RWPE1 (cell line): Measurements from ENCODE around the gene FBXO33.

Source experiments
- CTCF ChIA-PET: fragments of 350-600 bp; sonication (Branson Sonifier 250); formaldehyde crosslinking; extraction: SDS; loops from one replicate; lab custom pipeline; 2021; lab: Yijun Ruan, JAX
- POLR2A ChIA-PET: fragments of 400-600 bp; formaldehyde crosslinking; extraction: SDS; loops from one replicate; lab custom pipeline; 2020; ENCODE audit warnings: antibody characterized with exemption; ENCODE audit not compliant: low non-redundant PET; lab: Yijun Ruan, JAX
- DNase-seq: peaks from one replicate; pipeline ENCODE4 v3.0.0; 2012; ENCODE audit warnings: low spot score
- H3K27ac ChIP-seq: fragments of 450-650 bp; 2 replicates; pipeline ENCODE4 v1.5.1; 2017
- TF ChIP-seq, protein P1 (sequence below): fragments of 450-650 bp; conservative IDR thresholded peaks from 2 replicates; pipeline ENCODE4 v1.5.1; 2017; ENCODE audit warnings: low read depth, mild to moderate bottlenecking

The FBXO33 gene

DNA sequence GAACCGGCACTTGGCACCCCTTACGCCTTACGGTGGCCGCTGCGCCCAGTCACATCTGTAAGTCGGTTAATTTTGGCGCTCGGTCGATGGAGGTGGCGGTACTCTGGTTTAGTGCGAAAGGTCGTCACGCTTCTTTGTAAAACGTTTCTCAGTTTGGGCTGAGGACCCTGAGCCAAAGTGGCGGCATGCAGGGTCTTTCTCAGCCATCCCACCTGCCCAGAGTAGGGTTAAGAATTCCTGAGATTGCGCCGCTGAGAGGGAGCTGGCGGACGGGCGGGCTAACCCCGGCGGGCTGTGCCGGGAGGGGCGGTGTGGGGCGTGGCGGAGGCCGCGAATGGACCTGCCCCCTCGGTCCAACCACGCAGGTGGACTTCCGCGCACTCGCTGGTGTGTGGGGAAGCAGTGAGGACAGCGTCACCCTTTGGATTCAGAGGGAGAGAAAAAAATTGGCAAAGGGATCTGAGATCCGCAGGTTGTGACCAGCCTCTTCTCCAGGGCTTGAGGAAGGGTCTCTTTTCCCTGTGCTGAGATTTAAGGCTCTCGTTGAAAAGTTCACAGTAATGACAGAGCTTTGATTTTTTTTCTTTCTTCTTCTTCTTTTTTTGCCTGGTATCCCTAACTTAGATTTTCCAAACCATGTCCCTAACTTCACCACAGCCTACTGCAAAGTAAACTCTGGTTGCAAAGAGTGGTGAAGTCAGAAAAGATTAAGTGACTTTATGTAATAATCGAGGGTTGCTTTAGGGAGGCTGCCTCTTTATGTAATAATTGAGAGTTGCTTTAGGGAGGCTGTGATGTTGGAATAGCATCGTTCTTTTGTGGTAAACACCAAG lies 602 bp upstream of the FBXO33 start:
- ChIA-PET CTCF (interaction anchor here (0.6 to 1.2 kb wide), 3 partner anchors 56 to 347 kb away, joined by 3 to 7 read pairs (median 4); no protein-coding TSS in a partner anchor), POLR2A (interaction anchor here (0.7 to 1.5 kb wide), 4 partner anchors 9 to 1228 kb away, joined by 3 to 11 read pairs (median 4); partner anchors contain the start of gene TRAPPC6B)
- peak overlapping the region; percentile 96 for H3K27ac ChIP-seq
- peak; percentile 84 for DNase-seq
- TF ChIP-seq, protein P1, sequence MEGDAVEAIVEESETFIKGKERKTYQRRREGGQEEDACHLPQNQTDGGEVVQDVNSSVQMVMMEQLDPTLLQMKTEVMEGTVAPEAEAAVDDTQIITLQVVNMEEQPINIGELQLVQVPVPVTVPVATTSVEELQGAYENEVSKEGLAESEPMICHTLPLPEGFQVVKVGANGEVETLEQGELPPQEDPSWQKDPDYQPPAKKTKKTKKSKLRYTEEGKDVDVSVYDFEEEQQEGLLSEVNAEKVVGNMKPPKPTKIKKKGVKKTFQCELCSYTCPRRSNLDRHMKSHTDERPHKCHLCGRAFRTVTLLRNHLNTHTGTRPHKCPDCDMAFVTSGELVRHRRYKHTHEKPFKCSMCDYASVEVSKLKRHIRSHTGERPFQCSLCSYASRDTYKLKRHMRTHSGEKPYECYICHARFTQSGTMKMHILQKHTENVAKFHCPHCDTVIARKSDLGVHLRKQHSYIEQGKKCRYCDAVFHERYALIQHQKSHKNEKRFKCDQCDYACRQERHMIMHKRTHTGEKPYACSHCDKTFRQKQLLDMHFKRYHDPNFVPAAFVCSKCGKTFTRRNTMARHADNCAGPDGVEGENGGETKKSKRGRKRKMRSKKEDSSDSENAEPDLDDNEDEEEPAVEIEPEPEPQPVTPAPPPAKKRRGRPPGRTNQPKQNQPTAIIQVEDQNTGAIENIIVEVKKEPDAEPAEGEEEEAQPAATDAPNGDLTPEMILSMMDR = peak; percentile 59

DNA sequence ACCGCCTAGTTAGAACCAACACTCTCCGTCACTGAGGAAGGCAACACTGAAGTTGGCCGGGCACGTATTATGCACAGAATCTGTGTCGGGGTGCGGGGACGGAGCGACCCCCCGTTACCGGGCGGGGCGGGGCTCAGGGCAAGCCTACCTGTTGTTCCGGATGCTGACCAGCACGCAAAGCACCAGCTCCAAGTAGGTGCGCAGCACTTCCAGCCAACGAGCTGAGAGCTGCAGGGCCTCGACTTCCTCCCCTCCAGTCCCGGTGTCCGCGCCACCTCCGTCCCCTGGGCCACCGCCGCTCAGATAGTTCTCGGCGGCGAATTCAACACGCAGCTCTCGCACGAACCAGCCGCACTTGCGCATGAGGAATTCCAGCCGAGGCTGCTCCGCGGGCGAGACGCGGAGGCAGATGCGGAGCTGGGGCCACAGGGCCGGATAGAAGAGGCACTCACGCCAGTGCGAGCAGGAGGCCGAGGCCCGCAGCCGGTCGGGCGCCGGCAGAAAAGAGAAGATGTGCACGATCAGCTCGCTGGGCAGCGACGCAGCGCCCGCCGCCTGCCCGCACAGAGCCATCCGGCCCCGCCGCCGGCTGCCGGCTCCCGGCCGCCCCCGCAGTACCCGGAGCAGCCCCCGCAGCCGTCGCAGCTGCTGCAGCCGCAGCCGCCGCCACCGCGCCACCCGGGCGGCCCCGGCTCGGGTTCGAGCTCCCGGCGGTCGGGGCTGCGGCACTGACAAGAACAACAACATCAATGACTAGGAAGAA lies 636 bp downstream of the FBXO33 start:
- ChIA-PET CTCF (interaction anchor here (0.6 to 0.7 kb wide), 2 partner anchors 9 to 200 kb away, joined by 3 read pairs; no protein-coding TSS in a partner anchor), POLR2A (interaction anchor here (0.9 kb wide), 1 partner anchor 328 kb away, joined by 4 read pairs; the partner anchor contains the start of gene SEC23A)
- TF ChIP-seq, protein P1 = no peak
- DNase-seq = peak; percentile 27
- H3K27ac ChIP-seq = peak overlapping the region; percentile 96

DNA sequence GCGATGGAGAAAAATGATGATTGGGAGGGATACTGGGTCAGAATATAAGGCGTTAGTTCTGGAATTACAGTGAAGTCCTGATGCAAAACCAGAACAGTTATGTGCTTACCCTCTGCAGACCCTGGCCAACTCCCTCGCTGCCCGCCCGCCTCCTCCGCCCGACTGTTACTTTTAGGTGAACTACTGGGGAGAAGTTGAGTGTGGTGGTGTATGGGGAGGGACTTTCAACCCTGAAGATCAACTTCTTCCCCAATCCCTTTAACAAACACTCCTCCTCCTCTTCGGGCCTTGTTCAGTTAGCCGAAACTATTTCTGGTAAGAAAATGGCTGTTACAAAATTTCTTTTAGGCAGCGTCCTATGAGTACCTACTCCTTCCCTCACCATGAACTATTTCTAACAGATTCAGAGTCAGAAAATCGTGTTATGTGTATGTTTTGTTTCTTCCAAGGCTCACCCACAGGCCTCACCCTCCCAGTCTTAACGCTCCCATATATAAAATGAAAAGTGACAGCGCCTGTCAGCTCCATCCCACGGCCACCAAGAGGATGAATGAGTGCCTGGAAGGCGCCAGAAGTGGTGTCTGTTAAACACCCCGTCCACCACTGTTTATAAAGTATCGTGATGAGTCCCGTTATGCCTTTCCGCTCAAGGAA lies 1.3 kb downstream of the FBXO33 start:
- TF ChIP-seq, protein P1 = no peak
- peak; percentile 5 for DNase-seq
- POLR2A ChIA-PET = interaction anchor here (0.6 kb wide), 1 partner anchor 252 kb away, joined by 9 read pairs; no protein-coding TSS in a partner anchor
- CTCF ChIA-PET = no interaction called here
- peak overlapping the region; percentile 96 for H3K27ac ChIP-seq

DNA sequence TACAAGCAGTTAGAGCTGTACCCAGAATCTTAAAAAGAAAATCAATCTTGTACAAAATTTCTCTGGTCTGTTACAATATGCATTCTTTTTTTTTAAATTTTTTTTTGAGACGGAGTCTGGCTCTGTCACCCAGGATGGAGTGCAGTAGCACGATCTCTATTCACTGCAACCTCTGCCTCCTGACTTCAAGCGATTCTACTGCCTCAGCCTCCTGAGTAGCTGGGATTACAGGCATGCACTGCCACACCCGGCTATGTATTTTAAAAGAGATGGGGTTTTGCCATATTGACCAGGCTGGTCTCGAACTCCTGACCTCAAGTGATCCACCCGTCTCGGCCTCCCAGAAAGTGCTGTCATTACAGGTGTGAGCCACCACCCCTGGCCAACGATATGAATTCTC lies 4.1 kb downstream of the FBXO33 start:
- ChIA-PET POLR2A (no interaction called here), CTCF (no interaction called here)
- no peak overlapping the region for H3K27ac ChIP-seq
- DNase-seq = no peak
- TF ChIP-seq, protein P1 = no peak

DNA sequence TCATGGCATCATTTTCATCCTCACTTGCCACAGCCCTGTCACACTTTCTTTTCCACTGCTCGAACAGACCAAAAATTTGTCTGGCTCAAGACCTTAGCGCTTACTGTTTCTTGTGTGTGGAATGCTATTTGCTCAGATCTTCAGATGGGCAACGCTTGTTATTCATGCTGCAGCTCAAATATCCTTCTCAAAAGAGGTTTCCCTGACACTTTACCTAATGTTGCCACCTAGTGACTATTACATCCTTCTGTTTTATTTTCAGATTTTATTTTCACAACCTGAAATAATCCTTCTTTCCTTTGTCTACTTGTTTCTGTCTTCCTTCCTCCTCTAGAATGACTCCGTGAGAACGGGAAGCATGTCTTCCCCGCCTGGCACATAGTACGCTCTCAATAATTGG lies 5.6 kb downstream of the FBXO33 start:
- TF ChIP-seq, protein P1 = peak; percentile 33; the same call in 1 of the 2 replicates
- no peak overlapping the region for H3K27ac ChIP-seq
- CTCF ChIA-PET = interaction anchor here (0.6 to 1.4 kb wide), 4 partner anchors 8 to 384 kb away, joined by 4 to 7 read pairs (median 4); no protein-coding TSS in a partner anchor
- POLR2A ChIA-PET = no interaction called here
- peak; percentile 9 for DNase-seq
